H7 (cell line): ENCODE results near the gene MKRN3. TPM values are rescaled to one million over a fixed set of nuclear protein-coding genes. Genes with fewer than 3 reads are reported as not detected.

Experiments
- DNase-seq: peaks from one replicate; pipeline ENCODE4 v3.0.0; 2012
- H3K27me3 ChIP-seq: 2 replicates; pipeline ENCODE4 v1.6.0; 2011; ENCODE audit warnings: mild to moderate bottlenecking, low read length; ENCODE audit not compliant: control insufficient read depth, insufficient read depth
- H3K36me3 ChIP-seq: replicated peaks from 2 replicates; pipeline ENCODE4 v1.5.1; 2011; ENCODE audit warnings: low read length; ENCODE audit not compliant: control insufficient read depth, insufficient read depth
- H3K4me3 ChIP-seq: 2 replicates; pipeline ENCODE4 v1.5.1; 2011; ENCODE audit warnings: low read depth, mild to moderate bottlenecking, control low read depth, low read length, moderate library complexity; ENCODE audit not compliant: insufficient read depth
- total RNA-seq: library from RNA; depleted of rRNA; stranded (reverse); fragments of >200 nt; shearing (Covaris generic); gene quantifications from 2 replicates; pipeline ENCODE4 v1.2.3, GENCODE V29; 2014; rRNA removed

MKRN3 gene
- total RNA-seq, 1 experiment from 2014 or later, result not detected

DNA sequence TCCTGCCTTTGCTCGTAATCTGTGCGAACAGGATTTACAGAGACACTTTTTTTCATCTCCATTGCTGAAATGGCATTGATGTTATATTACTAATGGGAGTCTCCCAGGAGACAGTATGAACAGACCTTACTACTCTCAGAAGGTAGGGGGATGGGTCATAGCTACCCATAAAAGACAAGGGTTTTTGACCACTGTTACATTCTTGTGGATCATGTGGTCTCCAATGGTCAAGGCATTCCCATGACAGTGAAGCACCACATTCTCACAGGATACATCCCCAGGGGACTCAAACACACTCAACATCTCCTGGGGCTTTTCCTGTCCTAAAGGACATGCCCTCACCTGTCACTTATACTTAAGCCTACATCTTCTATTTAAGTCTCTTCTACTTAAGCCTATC, 40.8 kb downstream of the MKRN3 start:
- Histone ChIP-seq H3K4me3 (no peak overlapping the region), H3K27me3 (no peaks in the 10 kb centered on the region), H3K36me3 (no peaks in the 10 kb centered on the region)
- DNase-seq, result no peak

DNA sequence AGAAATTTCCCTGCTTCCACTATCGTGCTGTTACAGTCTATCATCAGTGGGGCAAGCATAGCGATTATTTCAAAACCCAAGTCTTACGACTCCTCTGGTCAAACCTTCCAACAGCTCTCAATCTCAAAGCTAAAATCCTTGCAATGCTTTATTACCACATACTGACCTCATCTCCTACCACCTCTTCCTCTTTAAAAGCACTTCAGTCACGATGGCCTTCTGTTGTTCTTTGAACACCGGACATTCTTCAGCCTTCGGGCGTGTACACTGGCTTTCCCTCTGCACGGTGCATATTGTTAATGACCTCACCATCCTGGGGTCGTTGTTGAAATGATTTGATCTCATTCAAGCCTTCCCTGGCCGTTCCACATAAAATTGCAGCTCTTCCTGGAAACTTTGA, 51.1 kb downstream of the MKRN3 start:
- peaks cover 3% of the 10 kb centered on the region; the same call in 1 of the 2 replicates for H3K27me3 ChIP-seq
- H3K36me3 ChIP-seq, result no peaks in the 10 kb centered on the region
- DNase-seq, result no peak
- H3K4me3 ChIP-seq, result no peak overlapping the region

Other genes with a start within 250 kb of the MKRN3 start
- gene GOLGA6L26, start 231.5 kb upstream of the MKRN3 start, total RNA-seq, result not detected in 2 replicates
- gene GOLGA8S, start 210.9 kb upstream of the MKRN3 start, total RNA-seq, result not detected in 2 replicates
- gene GOLGA6L2, start 118.4 kb upstream of the MKRN3 start, total RNA-seq, result not detected in 2 replicates
- 1.1 and 1.7 TPM in 2 replicates for gene MAGEL2, start 82.2 kb downstream of the MKRN3 start, total RNA-seq
- 42.8 and 53.5 TPM in 2 replicates for gene NDN, start 121.6 kb downstream of the MKRN3 start, total RNA-seq